Femur (tissue), 1 donor: ENCODE data around the gene SLC36A2.
"Not testable (repeated sequence)": the region's sequence is repeated elsewhere in the genome, so short reads cannot be mapped to it uniquely, and the experiment has no call there.

ENCODE experiments used
- DNase-seq: peaks from one replicate; pipeline ENCODE4 v3.0.0-alpha.2; 2017

The SLC36A2 gene

GRCh38 chr5:151320481-151320880, 26.9 kb downstream of the SLC36A2 start:
- DNase-seq = no peak

GRCh38 chr5:151318850-151319732, 28.3 kb downstream of the SLC36A2 start:
- peak; percentile 77 for DNase-seq

GRCh38 chr5:151317871-151318270, 29.5 kb downstream of the SLC36A2 start:
- no peak for DNase-seq

- peak; percentile 73 for DNase-seq
Observed at GRCh38 chr5:151315998-151316597, 31.3 kb downstream of the SLC36A2 start.

- no peak for DNase-seq
Observed at GRCh38 chr5:151313357-151313756, 34.0 kb downstream of the SLC36A2 start.

- DNase-seq = no peak
Observed at GRCh38 chr5:151312756-151313324, 34.5 kb downstream of the SLC36A2 start.

- no peak for DNase-seq
Observed at GRCh38 chr5:151310932-151311331, 36.4 kb downstream of the SLC36A2 start.

GRCh38 chr5:151309821-151310220, 37.5 kb downstream of the SLC36A2 start:
- DNase-seq = not testable (repeated sequence)

GRCh38 chr5:151309266-151309665, 38.1 kb downstream of the SLC36A2 start:
- not testable (repeated sequence) for DNase-seq

- DNase-seq = no peak
Observed at GRCh38 chr5:151303666-151304065, 43.7 kb downstream of the SLC36A2 start, which contains the start of gene SLC36A3. SLC36A3 (minus strand) TSS chr5:151303766; CDS start chr5:151303354, 412 bp downstream.

GRCh38 chr5:151298063-151298855, 49.1 kb downstream of the SLC36A2 start:
- DNase-seq = no peak

GRCh38 chr5:151296974-151297373, 50.4 kb downstream of the SLC36A2 start:
- DNase-seq = no peak

- DNase-seq = no peak
Observed at GRCh38 chr5:151296478-151296830, 50.9 kb downstream of the SLC36A2 start.

- DNase-seq = peak; percentile 27
Observed at GRCh38 chr5:151295791-151296477, 51.4 kb downstream of the SLC36A2 start.

GRCh38 chr5:151295138-151295537, 52.2 kb downstream of the SLC36A2 start:
- no peak for DNase-seq

- DNase-seq = no peak
Observed at GRCh38 chr5:151293624-151294023, 53.7 kb downstream of the SLC36A2 start.

GRCh38 chr5:151288180-151288579, 59.2 kb downstream of the SLC36A2 start:
- DNase-seq = no peak

GRCh38 chr5:151286246-151286645, 61.1 kb downstream of the SLC36A2 start:
- DNase-seq = no peak

- DNase-seq = no peak
Observed at GRCh38 chr5:151285683-151286082, 61.7 kb downstream of the SLC36A2 start.

- DNase-seq = no peak
Observed at GRCh38 chr5:151284392-151284967, 62.9 kb downstream of the SLC36A2 start.

- DNase-seq = no peak
Observed at GRCh38 chr5:151283120-151283825, 64.1 kb downstream of the SLC36A2 start.
